Memory B cell (primary cell): Measurements from ENCODE around the gene UBA1.

Experiments
- ATAC-seq: fragments of 150-1000 bp; cut with Tn5 transposase; 2 replicates; pipeline ENCODE4 v1.10.0; 2021; ENCODE audit warnings: low read depth, mild to moderate bottlenecking, moderate library complexity
- DNase-seq, 2 donors: peaks; one replicate each; pipeline ENCODE4 v3.0.0; 2022; ENCODE audit warnings: low spot score in 2 of 2
- H3K27ac Mint-ChIP-seq: one replicate; pipeline ENCODE4 v1.8.0; 2022; ENCODE audit warnings: mild to moderate bottlenecking, moderate library complexity, mixed read lengths
- H3K27me3 Mint-ChIP-seq: one replicate; pipeline ENCODE4 v1.8.0; 2022; ENCODE audit warnings: mixed read lengths
- H3K36me3 Mint-ChIP-seq: one replicate; pipeline ENCODE4 v1.8.0; 2022; ENCODE audit warnings: mild to moderate bottlenecking, mixed read lengths
- H3K4me1 Mint-ChIP-seq: one replicate; pipeline ENCODE4 v1.8.0; 2022; ENCODE audit warnings: mixed read lengths
- H3K4me3 Mint-ChIP-seq: one replicate; pipeline ENCODE4 v1.8.0; 2022; ENCODE audit warnings: mild to moderate bottlenecking, moderate library complexity, mixed read lengths
- H3K9me3 Mint-ChIP-seq: one replicate; pipeline ENCODE4 v1.8.0; 2022; ENCODE audit warnings: mixed read lengths

Gene UBA1

DNA sequence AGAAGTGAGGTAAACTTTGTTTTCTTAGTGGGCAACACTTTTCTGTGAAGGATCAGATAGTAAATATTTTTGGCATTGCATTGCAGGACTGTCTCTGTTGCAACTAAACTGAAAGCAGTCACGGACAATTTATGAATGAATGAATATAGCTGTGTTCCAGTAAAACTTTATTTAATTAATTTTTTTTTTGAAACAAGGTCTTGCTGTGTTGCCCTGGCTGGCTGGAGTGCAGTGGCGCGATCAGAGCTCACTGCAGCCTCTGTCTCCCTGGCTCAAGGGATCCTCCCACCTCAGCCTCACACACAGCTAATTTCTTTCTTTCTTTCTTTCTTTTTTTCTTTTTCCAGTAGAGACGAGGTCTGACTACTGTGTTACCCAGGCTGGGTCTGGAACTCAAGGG lies 32.8 kb upstream of the UBA1 start:
- Mint-ChIP-seq H3K27ac (no peak overlapping the region), H3K4me1 (peaks cover 7% of the 10 kb centered on the region), H3K9me3 (no peaks in the 10 kb centered on the region), H3K36me3 (peaks cover 6% of the 10 kb centered on the region), H3K27me3 (no peaks in the 10 kb centered on the region), H3K4me3 (no peak overlapping the region)
- ATAC-seq (no peak), DNase-seq (no peak)

DNA sequence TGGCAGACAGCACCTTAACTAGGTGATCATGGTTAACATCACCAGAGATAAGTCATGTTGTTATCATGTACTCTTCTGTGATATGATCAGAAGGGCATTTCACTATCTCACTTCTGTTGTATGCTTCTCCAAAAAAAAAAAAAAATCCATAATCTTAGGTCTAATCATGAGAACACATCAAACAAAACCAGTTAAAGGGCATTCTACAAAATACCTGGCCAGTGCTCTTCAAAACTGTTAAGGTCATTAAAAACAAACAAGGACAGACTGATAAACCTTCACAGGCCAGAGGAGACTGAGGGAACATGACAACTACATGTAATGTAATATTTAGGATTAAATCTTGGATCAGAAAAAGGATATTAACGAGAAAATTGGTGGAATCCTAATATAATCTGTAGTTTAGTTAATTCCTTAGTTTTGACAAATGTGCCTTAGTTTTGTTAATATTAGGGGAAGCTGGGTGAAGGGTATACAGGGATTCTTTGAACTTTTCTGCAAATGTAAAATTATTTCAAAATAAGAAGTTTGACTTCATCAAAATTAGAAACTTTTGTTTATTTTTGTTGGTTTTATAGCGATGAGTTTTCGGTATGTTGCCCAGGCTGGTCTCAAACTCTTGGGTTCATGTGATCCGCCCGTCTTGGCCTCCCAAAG lies 30.6 kb upstream of the UBA1 start:
- no peaks in the 10 kb centered on the region for H3K27me3 Mint-ChIP-seq
- peaks cover 3% of the 10 kb centered on the region for H3K36me3 Mint-ChIP-seq
- H3K27ac Mint-ChIP-seq, result no peak overlapping the region
- H3K9me3 Mint-ChIP-seq, result no peaks in the 10 kb centered on the region
- H3K4me3 Mint-ChIP-seq, result no peak overlapping the region
- H3K4me1 Mint-ChIP-seq, result peaks cover 7% of the 10 kb centered on the region
- DNase-seq (no peak), ATAC-seq (no peak)

DNA sequence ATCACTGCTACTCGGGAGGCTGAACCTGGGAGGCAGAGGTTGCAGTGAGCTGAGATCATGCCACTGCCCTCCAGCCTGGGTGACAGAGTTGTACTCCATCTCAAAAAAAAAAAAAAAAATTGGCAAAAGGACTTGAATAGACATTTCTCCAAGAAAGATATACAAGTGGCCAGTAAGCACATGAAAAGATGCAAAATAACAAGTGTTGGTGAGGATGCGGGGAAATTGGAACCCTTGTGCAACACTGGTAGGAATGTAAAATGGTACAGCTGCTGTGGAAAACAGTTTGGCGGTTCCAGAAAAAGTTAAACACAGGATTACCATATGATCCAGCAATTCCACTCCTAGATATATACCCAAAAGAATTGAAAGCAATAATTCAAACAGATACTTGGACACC lies 29.2 kb upstream of the UBA1 start:
- ATAC-seq (no peak), DNase-seq (no peak)
- Mint-ChIP-seq H3K9me3 (no peaks in the 10 kb centered on the region), H3K36me3 (peaks cover 7% of the 10 kb centered on the region), H3K27me3 (no peaks in the 10 kb centered on the region), H3K4me1 (peaks cover 11% of the 10 kb centered on the region), H3K27ac (no peak overlapping the region), H3K4me3 (no peak overlapping the region)

DNA sequence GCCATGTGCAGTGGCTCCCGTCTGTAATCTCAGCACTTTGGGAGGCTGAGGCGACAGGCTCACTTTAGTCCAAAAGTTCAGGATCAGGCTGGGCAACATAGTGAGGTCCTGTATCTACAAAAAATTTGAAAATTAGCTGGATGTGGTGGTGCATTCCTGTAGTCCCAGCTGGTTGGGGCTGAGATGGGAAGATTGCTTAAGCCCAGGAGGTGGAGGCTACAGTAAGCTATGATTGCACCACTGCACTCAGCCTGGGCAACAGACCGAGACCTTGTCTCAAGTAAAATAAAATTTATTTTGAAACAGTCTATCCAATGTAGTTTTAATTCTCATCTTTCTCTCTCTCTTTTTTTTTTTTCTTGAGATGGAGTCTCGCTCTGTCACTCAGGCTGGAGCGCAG lies 27.5 kb upstream of the UBA1 start:
- Mint-ChIP-seq H3K9me3 (no peaks in the 10 kb centered on the region), H3K27me3 (no peaks in the 10 kb centered on the region), H3K36me3 (peaks cover 7% of the 10 kb centered on the region), H3K4me3 (no peak overlapping the region), H3K4me1 (peaks cover 3% of the 10 kb centered on the region), H3K27ac (no peak overlapping the region)
- DNase-seq (no peak), ATAC-seq (no peak)

DNA sequence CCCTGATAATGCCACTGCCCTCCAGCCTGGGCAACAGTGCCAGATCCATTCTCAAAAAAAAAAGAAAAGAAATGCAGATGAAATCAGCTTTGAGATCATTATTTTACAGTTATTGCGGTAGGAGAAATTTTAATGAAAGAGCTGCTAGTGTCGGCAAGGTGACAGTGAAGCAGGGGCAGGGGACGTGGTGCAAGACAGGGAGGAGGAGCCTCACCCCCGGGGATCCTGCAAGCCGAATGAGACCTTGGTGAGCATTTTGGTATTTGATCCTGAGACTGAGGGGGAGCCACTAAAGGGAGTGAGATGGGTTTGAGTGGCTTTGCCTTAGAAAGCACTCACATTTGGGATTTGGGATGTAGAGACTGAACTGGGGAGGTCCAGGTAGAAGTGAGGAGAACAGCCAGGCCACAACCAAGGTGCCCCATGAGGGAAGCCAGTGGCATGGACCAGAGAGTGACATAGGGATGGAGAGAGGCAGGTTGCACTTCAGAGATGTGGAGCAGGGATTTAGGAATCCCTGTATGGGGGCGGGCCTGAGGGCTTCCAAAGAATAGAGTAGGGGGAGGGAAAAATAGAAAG lies 25.0 kb upstream of the UBA1 start:
- Mint-ChIP-seq H3K9me3 (no peaks in the 10 kb centered on the region), H3K27ac (no peak overlapping the region)

DNA sequence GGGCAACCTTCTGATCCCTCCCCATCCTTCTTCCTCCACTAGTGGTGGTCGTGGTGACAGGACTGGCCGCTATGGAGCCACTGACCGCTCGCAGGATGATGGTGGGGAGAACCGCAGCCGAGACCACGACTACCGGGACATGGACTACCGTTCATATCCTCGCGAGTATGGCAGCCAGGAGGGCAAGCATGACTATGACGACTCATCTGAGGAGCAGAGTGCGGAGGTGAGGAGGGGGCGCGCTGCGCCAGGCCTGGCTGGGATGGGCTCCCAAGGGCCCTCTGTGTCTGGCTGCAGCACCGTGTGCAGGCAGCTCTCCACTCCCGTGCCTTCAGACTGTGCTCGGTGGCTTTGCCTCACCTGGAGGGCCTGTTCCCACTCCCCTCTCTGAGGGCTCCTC lies 24.4 kb upstream of the UBA1 start:
- no peaks in the 10 kb centered on the region for H3K9me3 Mint-ChIP-seq
- no peak for ATAC-seq
- H3K4me1 Mint-ChIP-seq, result peaks cover 3% of the 10 kb centered on the region
- H3K4me3 Mint-ChIP-seq, result no peak overlapping the region
- H3K27me3 Mint-ChIP-seq, result no peaks in the 10 kb centered on the region
- H3K36me3 Mint-ChIP-seq, result peaks cover 12% of the 10 kb centered on the region
- H3K27ac Mint-ChIP-seq, result no peak overlapping the region
- DNase-seq, result no peak

More for the DNA sequence above, 25.0 kb upstream of the UBA1 start:
- no peak overlapping the region for H3K4me3 Mint-ChIP-seq
- peaks cover 7% of the 10 kb centered on the region for H3K36me3 Mint-ChIP-seq
- H3K4me1 Mint-ChIP-seq, result peaks cover 3% of the 10 kb centered on the region
- ATAC-seq (no peak), DNase-seq (no peak)
- no peaks in the 10 kb centered on the region for H3K27me3 Mint-ChIP-seq

DNA sequence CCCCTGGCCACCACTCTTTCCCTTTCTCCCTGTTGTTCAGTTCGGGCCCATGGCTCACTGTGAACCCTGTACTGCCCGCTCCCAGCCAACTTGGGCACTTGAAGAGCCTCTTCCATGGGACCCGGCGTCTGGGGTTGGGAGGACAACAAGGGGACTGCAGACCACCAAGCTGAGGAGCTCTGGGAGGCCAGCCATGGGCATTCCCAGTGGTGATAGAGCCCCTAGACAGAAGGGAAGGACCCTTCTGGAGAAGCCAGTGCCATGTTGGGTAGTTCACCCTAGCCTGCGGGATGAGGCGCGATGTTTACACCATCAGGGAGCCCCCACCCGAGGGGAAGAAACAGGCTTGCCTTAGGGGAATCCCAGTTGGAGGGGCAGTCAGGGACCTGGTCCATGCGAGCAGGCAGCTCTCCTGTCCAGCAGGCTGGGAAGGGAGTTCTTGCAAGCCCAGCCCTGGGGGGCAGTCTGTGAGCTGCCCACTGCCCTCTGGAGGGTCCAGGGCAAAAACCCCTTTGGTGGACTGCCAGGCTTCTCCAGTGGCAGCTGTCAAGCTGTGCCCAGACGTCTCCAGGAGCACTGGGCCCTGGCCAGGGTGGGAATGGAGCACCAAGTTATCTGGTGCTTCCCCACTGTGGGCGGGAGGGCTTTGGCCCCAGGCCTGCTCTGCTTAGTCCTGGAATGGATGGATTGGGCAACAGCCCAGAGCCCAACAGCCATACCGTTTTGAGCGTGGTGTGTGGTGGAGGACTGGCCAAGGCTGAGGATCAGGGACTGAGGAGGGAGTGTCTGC lies 23.7 kb upstream of the UBA1 start:
- Mint-ChIP-seq H3K4me1 (peaks cover 3% of the 10 kb centered on the region), H3K9me3 (no peaks in the 10 kb centered on the region), H3K27me3 (no peaks in the 10 kb centered on the region), H3K36me3 (peaks cover 15% of the 10 kb centered on the region), H3K27ac (no peak overlapping the region), H3K4me3 (no peak overlapping the region)
- DNase-seq, result no peak
- no peak for ATAC-seq

DNA sequence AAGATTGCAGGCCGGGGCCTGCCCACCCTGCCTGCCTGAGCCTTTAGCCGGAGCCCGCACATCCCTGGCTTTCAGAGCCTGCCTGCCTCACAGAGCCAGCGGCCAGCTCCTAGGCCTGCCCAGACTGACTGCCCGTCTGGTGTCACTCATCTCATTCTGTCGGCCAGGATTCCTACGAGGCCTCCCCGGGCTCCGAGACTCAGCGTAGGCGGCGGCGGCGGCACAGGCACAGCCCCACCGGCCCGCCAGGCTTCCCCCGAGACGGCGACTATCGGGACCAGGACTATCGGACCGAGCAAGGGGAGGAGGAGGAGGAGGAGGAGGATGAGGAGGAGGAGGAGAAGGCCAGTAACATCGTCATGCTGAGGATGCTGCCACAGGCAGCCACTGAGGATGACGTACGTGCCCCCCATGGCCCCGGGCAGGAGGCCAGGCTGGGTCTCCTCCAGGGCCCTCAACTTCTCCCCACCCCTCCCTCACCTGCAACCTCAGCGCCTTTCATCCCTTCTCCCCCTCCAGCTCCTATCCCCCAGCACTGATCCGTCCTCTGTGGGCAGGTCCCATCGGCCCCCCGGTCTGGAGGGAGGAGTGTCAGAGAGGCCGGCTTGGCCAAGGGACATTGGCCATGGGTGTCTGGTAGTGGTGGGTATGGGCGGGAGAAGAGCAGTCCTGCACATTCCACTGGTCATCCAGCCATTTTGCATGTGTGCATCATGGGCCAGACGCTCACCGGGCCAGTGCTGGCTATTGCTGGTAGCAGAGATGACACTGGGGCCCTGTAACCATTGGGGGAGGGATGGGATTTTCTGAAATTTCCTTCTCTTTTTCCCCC lies 22.6 kb upstream of the UBA1 start:
- H3K27ac Mint-ChIP-seq, result no peak overlapping the region
- ATAC-seq (no peak), DNase-seq (no peak)
- peaks cover 20% of the 10 kb centered on the region for H3K36me3 Mint-ChIP-seq
- no peaks in the 10 kb centered on the region for H3K9me3 Mint-ChIP-seq
- no peaks in the 10 kb centered on the region for H3K27me3 Mint-ChIP-seq
- H3K4me3 Mint-ChIP-seq, result no peak overlapping the region
- peaks cover 3% of the 10 kb centered on the region for H3K4me1 Mint-ChIP-seq

DNA sequence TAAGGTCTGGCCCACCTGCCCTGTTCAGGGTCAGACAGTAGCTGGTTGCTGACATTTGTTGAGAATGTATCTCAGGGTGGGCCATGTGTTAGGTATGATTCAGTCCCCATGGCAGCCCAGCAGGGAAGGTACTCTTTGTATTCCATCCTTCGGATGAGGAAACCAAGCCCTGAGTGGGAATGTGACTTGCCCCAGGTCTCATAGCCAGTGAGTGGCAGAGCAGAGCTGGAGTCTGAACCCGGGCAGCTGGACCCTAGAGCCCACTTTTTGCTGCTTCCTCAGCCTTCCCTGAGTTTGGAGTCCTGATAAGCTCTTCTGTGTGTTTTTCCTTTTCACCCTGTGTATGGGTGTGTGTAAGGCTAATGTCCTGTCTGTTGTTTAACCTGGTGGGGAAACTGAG lies 21.6 kb upstream of the UBA1 start:
- DNase-seq, result no peak
- H3K4me3 Mint-ChIP-seq, result no peak overlapping the region
- H3K27ac Mint-ChIP-seq, result no peak overlapping the region
- no peaks in the 10 kb centered on the region for H3K9me3 Mint-ChIP-seq
- ATAC-seq, result no peak
- peaks cover 26% of the 10 kb centered on the region for H3K36me3 Mint-ChIP-seq
- H3K27me3 Mint-ChIP-seq, result no peaks in the 10 kb centered on the region
- peaks cover 3% of the 10 kb centered on the region for H3K4me1 Mint-ChIP-seq

DNA sequence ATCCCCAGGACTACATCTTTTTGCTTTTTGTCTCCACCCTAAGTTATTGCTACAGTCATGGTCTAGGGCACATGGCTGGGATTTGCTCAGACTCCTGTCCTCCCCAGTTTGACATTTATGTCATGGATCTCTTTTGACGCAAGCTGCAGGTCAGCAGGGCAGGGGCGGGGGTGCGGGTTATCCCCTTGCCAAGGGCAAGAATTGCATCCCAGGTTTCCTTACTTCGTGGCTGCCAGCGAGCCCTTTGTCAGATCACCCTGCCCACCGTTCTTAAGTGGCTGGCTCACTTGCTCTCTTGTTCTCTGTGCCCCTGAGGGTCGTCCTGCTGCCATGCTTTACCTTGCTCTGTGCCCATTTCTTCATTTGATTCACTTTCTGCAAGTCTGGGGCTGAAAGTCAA lies 21.1 kb upstream of the UBA1 start:
- H3K4me1 Mint-ChIP-seq, result peaks cover 3% of the 10 kb centered on the region
- no peaks in the 10 kb centered on the region for H3K27me3 Mint-ChIP-seq
- no peak overlapping the region for H3K4me3 Mint-ChIP-seq
- no peak overlapping the region for H3K27ac Mint-ChIP-seq
- peaks cover 26% of the 10 kb centered on the region for H3K36me3 Mint-ChIP-seq
- DNase-seq (no peak), ATAC-seq (no peak)
- H3K9me3 Mint-ChIP-seq, result no peaks in the 10 kb centered on the region

DNA sequence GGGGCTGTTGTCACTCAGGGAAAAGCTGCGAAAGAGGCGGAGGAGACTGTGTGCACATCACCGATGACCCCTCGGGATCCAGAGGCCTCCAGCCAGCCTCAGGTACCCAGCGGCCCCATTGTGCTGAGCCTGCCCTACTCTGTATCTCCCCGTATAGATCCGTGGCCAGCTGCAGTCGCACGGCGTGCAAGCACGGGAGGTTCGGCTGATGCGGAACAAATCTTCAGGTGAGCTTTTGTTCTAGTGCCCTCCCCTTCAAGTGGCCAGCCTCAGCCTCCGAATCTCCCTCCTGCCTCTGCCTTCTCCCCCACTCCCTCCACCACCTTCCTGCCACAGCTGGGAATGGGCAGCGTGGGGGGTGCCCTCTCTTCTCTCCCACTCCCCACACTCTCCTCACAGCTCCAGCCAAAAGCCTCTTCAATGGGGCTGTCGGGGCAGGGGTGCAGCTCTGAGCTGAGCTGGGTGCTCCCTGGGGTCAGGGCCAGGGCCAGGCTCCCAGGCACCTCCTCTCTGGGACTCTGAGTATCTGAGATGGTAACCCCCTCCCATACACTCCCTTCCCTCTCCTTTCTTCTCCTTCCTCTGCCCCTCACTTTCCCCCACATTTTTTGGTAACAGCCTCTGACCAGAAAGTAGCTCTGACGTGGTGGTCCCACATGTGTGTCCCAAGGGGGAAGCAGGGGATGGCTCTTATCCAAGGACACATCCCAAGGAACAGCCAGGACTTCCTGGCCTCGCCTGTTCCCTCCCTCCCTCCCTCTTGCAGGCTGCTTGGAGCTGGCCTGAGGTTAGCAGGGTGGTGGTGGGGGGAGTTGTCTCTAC lies 20.4 kb upstream of the UBA1 start:
- Mint-ChIP-seq H3K4me1 (peaks cover 3% of the 10 kb centered on the region), H3K27me3 (no peaks in the 10 kb centered on the region), H3K36me3 (peaks cover 30% of the 10 kb centered on the region), H3K9me3 (no peaks in the 10 kb centered on the region), H3K4me3 (no peak overlapping the region), H3K27ac (no peak overlapping the region)
- no peak for ATAC-seq
- DNase-seq, result no peak

DNA sequence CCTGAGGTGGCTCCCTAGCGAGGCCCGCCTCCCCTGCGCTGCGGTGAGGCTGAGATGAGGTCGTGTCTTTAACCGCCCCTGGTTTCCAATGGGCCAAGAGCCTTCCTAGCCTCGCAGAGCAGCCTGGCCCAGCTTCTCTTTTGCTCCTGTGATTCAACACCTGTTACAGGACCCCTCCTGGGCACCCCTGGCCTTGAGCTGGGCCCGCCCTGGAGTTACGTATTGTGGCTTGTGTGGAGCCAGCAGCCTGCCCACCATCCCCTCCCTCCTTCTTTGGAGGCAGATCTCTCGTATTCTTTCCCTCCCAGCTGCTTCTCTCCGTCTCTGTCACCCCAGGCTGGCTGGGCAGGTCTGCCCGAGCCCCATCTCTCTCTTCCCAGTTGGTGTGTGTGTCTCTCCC lies 19.3 kb upstream of the UBA1 start:
- DNase-seq (no peak), ATAC-seq (no peak)
- Mint-ChIP-seq H3K4me3 (no peak overlapping the region), H3K27me3 (no peaks in the 10 kb centered on the region), H3K36me3 (peaks cover 25% of the 10 kb centered on the region), H3K27ac (no peak overlapping the region), H3K4me1 (no peaks in the 10 kb centered on the region), H3K9me3 (no peaks in the 10 kb centered on the region)

DNA sequence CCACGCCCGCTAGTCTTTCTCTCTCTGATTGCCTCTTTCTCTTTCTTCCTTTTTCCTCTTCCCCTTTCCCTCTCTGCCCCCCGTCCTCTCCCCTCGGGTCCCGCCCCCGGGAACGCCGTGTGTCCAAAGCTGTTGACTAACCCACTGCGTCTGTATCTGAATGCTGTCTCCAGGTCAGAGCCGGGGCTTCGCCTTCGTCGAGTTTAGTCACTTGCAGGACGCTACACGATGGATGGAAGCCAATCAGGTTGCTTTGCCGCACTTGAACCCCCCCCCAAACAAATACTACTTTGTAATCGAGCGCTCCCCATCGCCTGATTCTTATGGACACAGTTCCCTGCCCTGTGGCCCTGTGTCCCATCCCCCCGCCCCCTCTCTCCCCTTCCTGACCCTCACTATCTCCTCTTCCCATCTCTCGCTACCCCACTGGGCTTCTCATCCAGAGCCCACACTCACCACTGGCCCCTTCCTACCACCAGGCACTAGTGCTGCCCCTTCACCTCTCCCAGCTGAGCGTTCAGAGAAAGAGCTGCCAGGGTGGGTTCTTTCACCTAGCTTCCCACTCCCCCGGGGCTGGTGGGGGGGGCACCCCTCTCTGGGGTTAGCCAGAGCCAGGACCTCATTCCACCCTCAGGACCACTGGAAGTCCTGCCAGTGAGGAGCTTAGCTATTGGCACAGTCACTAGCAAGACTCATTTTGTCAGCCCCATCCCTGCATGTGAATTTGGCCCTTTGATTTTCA lies 18.6 kb upstream of the UBA1 start:
- ATAC-seq, result no peak
- Mint-ChIP-seq H3K36me3 (peaks cover 27% of the 10 kb centered on the region), H3K27me3 (no peaks in the 10 kb centered on the region), H3K27ac (no peak overlapping the region), H3K9me3 (no peaks in the 10 kb centered on the region), H3K4me1 (no peaks in the 10 kb centered on the region), H3K4me3 (no peak overlapping the region)
- no peak for DNase-seq
